Osteocyte (in vitro differentiated cells): Measurements from ENCODE around the gene CHMP4B. TPM values are rescaled to one million over a fixed set of nuclear protein-coding genes. Genes with fewer than 3 reads are reported as not detected.

Experiments used
- DNase-seq: peaks from one replicate; pipeline ENCODE4 v3.0.0; 2021; ENCODE audit warnings: mixed read lengths; ENCODE audit not compliant: unreplicated experiment; ENCODE audit errors: extremely low spot score
- H3K27ac Mint-ChIP-seq: one replicate; pipeline ENCODE4 v1.8.0; 2021; ENCODE audit warnings: mild to moderate bottlenecking, mixed read lengths; ENCODE audit not compliant: unreplicated experiment
- H3K27me3 Mint-ChIP-seq: one replicate; pipeline ENCODE4 v1.8.0; 2021; ENCODE audit warnings: mixed read lengths; ENCODE audit not compliant: unreplicated experiment
- H3K36me3 Mint-ChIP-seq: one replicate; pipeline ENCODE4 v1.8.0; 2021; ENCODE audit warnings: mixed read lengths; ENCODE audit not compliant: unreplicated experiment
- H3K4me1 Mint-ChIP-seq: one replicate; pipeline ENCODE4 v1.8.0; 2021; ENCODE audit warnings: mixed read lengths; ENCODE audit not compliant: unreplicated experiment
- H3K4me3 Mint-ChIP-seq: one replicate; pipeline ENCODE4 v1.8.0; 2021; ENCODE audit warnings: mild to moderate bottlenecking, moderate library complexity, mixed read lengths; ENCODE audit not compliant: unreplicated experiment
- H3K9me3 Mint-ChIP-seq: one replicate; pipeline ENCODE4 v1.8.0; 2021; ENCODE audit warnings: mixed read lengths; ENCODE audit not compliant: unreplicated experiment
- total RNA-seq: library from RNA; stranded (reverse); gene quantifications from 2 replicates; pipeline ENCODE4 v1.2.1, GENCODE V29; 2021
- TF ChIP-seq, protein P1 (sequence below): fragments of 200-600 bp; sonication (generic); IDR thresholded peaks from 2 replicates; pipeline ENCODE4 v1.5.0; 2021; ENCODE audit warnings: antibody characterized with exemption, mild to moderate bottlenecking, moderate library complexity

CHMP4B gene
- total RNA-seq, 1 donor from 2014 or later = 92.5 TPM

GRCh38 chr20:33767777-33768138 is 43.4 kb upstream of the CHMP4B start:
- H3K9me3 Mint-ChIP-seq = no peaks in the 10 kb centered on the region
- H3K4me1 Mint-ChIP-seq = no peaks in the 10 kb centered on the region
- H3K27me3 Mint-ChIP-seq = no peaks in the 10 kb centered on the region
- no peak overlapping the region for H3K4me3 Mint-ChIP-seq
- H3K36me3 Mint-ChIP-seq = peaks cover 6% of the 10 kb centered on the region
- H3K27ac Mint-ChIP-seq = no peak overlapping the region
- TF ChIP-seq, protein P1, sequence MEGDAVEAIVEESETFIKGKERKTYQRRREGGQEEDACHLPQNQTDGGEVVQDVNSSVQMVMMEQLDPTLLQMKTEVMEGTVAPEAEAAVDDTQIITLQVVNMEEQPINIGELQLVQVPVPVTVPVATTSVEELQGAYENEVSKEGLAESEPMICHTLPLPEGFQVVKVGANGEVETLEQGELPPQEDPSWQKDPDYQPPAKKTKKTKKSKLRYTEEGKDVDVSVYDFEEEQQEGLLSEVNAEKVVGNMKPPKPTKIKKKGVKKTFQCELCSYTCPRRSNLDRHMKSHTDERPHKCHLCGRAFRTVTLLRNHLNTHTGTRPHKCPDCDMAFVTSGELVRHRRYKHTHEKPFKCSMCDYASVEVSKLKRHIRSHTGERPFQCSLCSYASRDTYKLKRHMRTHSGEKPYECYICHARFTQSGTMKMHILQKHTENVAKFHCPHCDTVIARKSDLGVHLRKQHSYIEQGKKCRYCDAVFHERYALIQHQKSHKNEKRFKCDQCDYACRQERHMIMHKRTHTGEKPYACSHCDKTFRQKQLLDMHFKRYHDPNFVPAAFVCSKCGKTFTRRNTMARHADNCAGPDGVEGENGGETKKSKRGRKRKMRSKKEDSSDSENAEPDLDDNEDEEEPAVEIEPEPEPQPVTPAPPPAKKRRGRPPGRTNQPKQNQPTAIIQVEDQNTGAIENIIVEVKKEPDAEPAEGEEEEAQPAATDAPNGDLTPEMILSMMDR = no peak
- no peak for DNase-seq

DNA sequence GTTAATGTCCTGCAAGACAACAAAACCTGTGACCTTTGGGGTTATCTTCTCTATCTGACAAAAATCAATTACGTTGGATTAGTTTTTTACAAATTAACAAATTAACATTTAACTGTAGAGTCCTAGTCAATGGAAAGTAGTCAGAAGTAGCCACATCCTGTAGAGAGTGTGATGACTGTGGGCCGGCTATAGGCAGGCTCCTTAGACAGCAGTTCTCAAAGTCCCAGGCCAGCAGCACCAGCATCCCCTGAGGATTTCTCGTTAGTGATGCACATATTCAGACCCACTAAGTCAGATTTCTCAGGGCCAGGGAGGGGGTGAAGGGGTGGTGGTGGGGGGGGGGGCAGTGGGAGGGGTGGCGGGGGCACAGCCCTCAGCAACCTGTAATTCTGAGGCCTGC is 42.1 kb upstream of the CHMP4B start:
- DNase-seq = no peak
- H3K9me3 Mint-ChIP-seq = no peaks in the 10 kb centered on the region
- TF ChIP-seq, protein P1 = no peak
- H3K4me1 Mint-ChIP-seq = no peaks in the 10 kb centered on the region
- H3K36me3 Mint-ChIP-seq = peaks cover 6% of the 10 kb centered on the region
- H3K27ac Mint-ChIP-seq = no peak overlapping the region
- no peak overlapping the region for H3K4me3 Mint-ChIP-seq
- H3K27me3 Mint-ChIP-seq = no peaks in the 10 kb centered on the region

- Mint-ChIP-seq H3K9me3 (no peaks in the 10 kb centered on the region), H3K4me3 (no peak overlapping the region), H3K4me1 (no peaks in the 10 kb centered on the region), H3K27me3 (no peaks in the 10 kb centered on the region), H3K36me3 (peaks cover 6% of the 10 kb centered on the region), H3K27ac (no peak overlapping the region)
- DNase-seq = no peak
- TF ChIP-seq, protein P1 = no peak
These were observed 41.1 kb upstream of the CHMP4B start for GRCh38 chr20:33770005-33770404.

GRCh38 chr20:33771938-33772337 is 39.2 kb upstream of the CHMP4B start:
- H3K4me1 Mint-ChIP-seq = no peaks in the 10 kb centered on the region
- H3K27me3 Mint-ChIP-seq = no peaks in the 10 kb centered on the region
- H3K9me3 Mint-ChIP-seq = no peaks in the 10 kb centered on the region
- no peak overlapping the region for H3K27ac Mint-ChIP-seq
- no peak for DNase-seq
- TF ChIP-seq, protein P1 = no peak
- peaks cover 3% of the 10 kb centered on the region for H3K36me3 Mint-ChIP-seq
- H3K4me3 Mint-ChIP-seq = no peak overlapping the region

DNA sequence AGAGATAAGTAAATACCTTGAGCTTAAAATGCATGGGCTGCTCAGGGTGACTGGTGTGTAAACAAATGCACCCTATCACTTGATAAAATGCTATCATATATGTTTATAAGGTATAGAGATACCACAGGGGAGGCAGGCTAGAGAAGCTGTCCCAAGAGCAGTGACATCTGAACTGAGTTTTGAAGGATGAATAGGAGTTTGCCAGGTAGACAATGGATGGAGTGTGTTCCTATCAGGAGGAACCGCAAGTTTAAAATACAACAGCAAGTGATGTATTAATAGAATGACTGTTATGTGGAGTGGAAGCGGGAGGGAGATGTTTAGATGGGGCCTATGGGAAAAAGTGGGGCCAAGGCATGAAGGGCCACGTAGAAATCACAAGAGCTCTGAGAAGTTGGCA is 38.7 kb upstream of the CHMP4B start:
- H3K36me3 Mint-ChIP-seq = peaks cover 3% of the 10 kb centered on the region
- TF ChIP-seq, protein P1 = no peak
- no peaks in the 10 kb centered on the region for H3K27me3 Mint-ChIP-seq
- H3K4me1 Mint-ChIP-seq = no peaks in the 10 kb centered on the region
- no peak overlapping the region for H3K27ac Mint-ChIP-seq
- H3K9me3 Mint-ChIP-seq = no peaks in the 10 kb centered on the region
- H3K4me3 Mint-ChIP-seq = no peak overlapping the region
- DNase-seq = no peak
